Measurements from ENCODE around the gene IL1RL1.

IL1RL1 gene

GRCh38 chr2:102301867-102302362, 9.4 kb upstream of the IL1RL1 start:
- no peak for DNase-seq (ENCODE audit: low read depth)
- no peak overlapping the region for H3K4me3 ChIP-seq (ENCODE audit: low read depth, low read length)
- in situ Hi-C loops (cut with HindIII; ENCODE audit: low sequenced_read_pairs): no loop called here
- peak; percentile 14 for TF ChIP-seq CTCF (IDR thresholded peaks at IDR 0.05; ENCODE audit: low read depth, low read length, missing control alignments)

- DNase-seq (ENCODE audit: low read depth): no peak
- in situ Hi-C loops (cut with HindIII; ENCODE audit: low sequenced_read_pairs): no loop called here
- TF ChIP-seq CTCF (IDR thresholded peaks at IDR 0.05; ENCODE audit: low read depth, low read length, missing control alignments): no peak
- no peak overlapping the region for H3K4me3 ChIP-seq (ENCODE audit: low read depth, low read length)
These were observed 8.9 kb upstream of the IL1RL1 start for GRCh38 chr2:102302458-102302857.

GRCh38 chr2:102303589-102303988, 7.8 kb upstream of the IL1RL1 start:
- in situ Hi-C loops (cut with HindIII; ENCODE audit: low sequenced_read_pairs): no loop called here
- no peak for TF ChIP-seq CTCF (IDR thresholded peaks at IDR 0.05; ENCODE audit: low read depth, low read length, missing control alignments)

GRCh38 chr2:102304268-102304667, 7.1 kb upstream of the IL1RL1 start:
- TF ChIP-seq CTCF (IDR thresholded peaks at IDR 0.05; ENCODE audit: low read depth, low read length, missing control alignments): no peak
- no peak overlapping the region for H3K4me3 ChIP-seq (ENCODE audit: low read depth, low read length)
- in situ Hi-C loops (cut with HindIII; ENCODE audit: low sequenced_read_pairs): no loop called here
- DNase-seq (ENCODE audit: low read depth): no peak

More at GRCh38 chr2:102303589-102303988, 7.8 kb upstream of the IL1RL1 start:
- H3K4me3 ChIP-seq (ENCODE audit: low read depth, low read length): no peak overlapping the region
- no peak for DNase-seq (ENCODE audit: low read depth)

GRCh38 chr2:102304711-102305611, 6.4 kb upstream of the IL1RL1 start:
- in situ Hi-C loops (cut with HindIII; ENCODE audit: low sequenced_read_pairs): no loop called here

GRCh38 chr2:102306125-102306524, 5.2 kb upstream of the IL1RL1 start:
- no peak overlapping the region for H3K4me3 ChIP-seq (ENCODE audit: low read depth, low read length)
- in situ Hi-C loops (cut with HindIII; ENCODE audit: low sequenced_read_pairs): no loop called here
- no peak for DNase-seq (ENCODE audit: low read depth)
- TF ChIP-seq CTCF (IDR thresholded peaks at IDR 0.05; ENCODE audit: low read depth, low read length, missing control alignments): no peak

More at GRCh38 chr2:102304711-102305611, 6.4 kb upstream of the IL1RL1 start:
- no peak for TF ChIP-seq CTCF (IDR thresholded peaks at IDR 0.05; ENCODE audit: low read depth, low read length, missing control alignments)
- no peak overlapping the region for H3K4me3 ChIP-seq (ENCODE audit: low read depth, low read length)
- no peak for DNase-seq (ENCODE audit: low read depth)

All from astrocyte of the cerebellum (primary cell).